ENCODE data around the gene CPEB3. TPM values are rescaled to one million over a fixed set of nuclear protein-coding genes. Genes with fewer than 3 reads are reported as not detected.
"Not testable (repeated sequence)": the region's sequence is repeated elsewhere in the genome, so short reads cannot be mapped to it uniquely, and the experiment has no call there.

CPEB3 gene
- polyA plus RNA-seq, 2 donors: 1.9 to 2.3 TPM

DNA sequence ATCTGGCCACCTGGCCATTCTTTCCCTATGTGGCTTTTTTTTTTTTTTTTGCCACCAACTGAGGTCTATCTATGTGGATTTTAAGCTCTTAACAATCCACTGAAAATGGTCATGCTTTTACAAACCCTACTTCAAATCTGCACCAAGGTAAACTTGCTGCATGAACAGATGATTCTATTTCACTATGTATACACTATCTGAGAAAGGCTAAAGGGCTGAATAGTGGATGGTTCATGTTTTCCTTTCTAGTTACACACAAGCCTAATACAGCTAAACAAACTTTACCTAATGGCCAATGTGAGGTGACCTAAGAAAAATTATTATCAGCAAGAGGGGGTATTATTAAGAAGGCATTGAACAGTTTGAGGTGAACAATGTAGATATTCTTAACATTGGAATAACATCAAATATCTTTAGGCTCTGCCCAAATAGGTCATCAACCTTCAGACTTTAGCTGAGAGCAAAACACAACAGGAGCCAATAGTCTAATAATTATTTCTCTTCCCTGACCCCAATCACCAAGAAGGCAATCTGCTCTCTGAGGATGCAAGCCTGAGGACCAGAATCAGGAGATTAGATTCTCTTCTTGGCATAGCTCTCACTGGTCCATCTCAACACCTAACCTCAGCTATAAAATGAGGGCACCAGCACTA lies 160.1 kb downstream of the CPEB3 start:
- Histone ChIP-seq H3K4me1 (ENCODE audit: control insufficient read depth in 2 of 2, insufficient read depth in 2 of 2, low read length in 1 of 2) (peaks cover 0 to 3% of the 10 kb centered on the region in 2 donors), H3K27me3 (ENCODE audit: control insufficient read depth in 1 of 2, insufficient read depth in 2 of 2, low read length in 2 of 2) (no peaks in the 10 kb centered on the region), H3K27ac (ENCODE audit: low read depth in 2 of 2, low read length in 1 of 2) (no peak overlapping the region), H3K9me3 (ENCODE audit: control insufficient read depth in 2 of 2, insufficient read depth in 1 of 2, low read depth in 1 of 2, low read length in 1 of 2) (no peaks in the 10 kb centered on the region), H3K36me3 (ENCODE audit: control insufficient read depth in 2 of 2, insufficient read depth in 2 of 2, low read length in 1 of 2) (no peaks in the 10 kb centered on the region), H3K4me3 (ENCODE audit: low read depth in 1 of 2, low read length in 2 of 2) (no peak overlapping the region)

DNA sequence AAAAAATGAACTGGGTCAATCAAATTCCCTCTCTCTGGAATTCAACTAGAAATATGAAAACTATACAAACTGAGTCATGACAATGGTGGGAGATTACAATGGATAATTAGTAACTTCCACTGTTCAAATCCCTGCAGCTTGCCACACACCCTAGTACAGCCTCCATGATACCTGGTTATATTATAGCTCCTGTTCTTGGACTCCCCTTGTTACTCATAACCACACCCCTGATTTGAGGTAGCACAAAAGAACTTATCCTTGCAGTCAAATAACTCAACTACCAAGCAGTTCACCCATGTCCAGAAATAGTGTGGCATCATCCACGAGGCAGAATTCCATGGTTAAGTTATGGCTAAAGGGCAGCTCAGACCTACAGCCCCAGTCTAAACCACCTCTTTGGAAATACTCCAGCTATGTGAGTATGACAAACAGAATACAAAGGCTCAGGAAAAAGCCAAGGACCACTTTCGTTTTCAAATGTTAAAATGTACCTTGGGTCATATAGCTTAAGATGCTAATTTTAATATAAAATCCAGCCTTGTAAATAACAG lies 164.7 kb downstream of the CPEB3 start:
- Histone ChIP-seq H3K27me3 (ENCODE audit: control insufficient read depth in 1 of 2, insufficient read depth in 2 of 2, low read length in 2 of 2) (no peaks in the 10 kb centered on the region), H3K27ac (ENCODE audit: low read depth in 2 of 2, low read length in 1 of 2) (peak overlapping the region; percentile 31 to 66), H3K36me3 (ENCODE audit: control insufficient read depth in 2 of 2, insufficient read depth in 2 of 2, low read length in 1 of 2) (no peaks in the 10 kb centered on the region), H3K4me1 (ENCODE audit: control insufficient read depth in 2 of 2, insufficient read depth in 2 of 2, low read length in 1 of 2) (peaks cover 5 to 18% of the 10 kb centered on the region in 2 donors), H3K4me3 (ENCODE audit: low read depth in 1 of 2, low read length in 2 of 2) (no peak overlapping the region), H3K9me3 (ENCODE audit: control insufficient read depth in 2 of 2, insufficient read depth in 1 of 2, low read depth in 1 of 2, low read length in 1 of 2) (no peaks in the 10 kb centered on the region)
- WGBS, 2 donors: 38 to 45% methylated on average over 2 of the region's 2 CpGs

DNA sequence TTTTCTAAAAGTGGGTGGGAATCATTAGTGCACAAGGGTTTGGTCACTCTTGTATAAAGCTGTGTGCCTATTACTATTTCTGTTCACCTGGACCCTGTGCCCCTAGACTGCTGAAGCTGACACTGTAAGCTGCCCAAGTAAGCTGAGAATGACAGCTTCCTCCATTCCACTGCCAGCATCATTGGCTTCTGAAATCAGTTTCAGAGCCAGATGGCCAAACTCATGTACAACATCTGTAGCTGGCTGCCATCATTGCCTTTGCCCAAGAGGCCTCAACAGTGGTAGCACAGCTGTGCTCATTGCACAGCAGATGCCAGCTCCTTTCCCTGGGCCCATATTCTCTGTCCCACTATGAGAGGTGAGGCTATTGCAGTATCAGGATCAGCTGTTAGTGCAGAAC lies 165.7 kb downstream of the CPEB3 start:
- no peaks in the 10 kb centered on the region for H3K36me3 ChIP-seq (ENCODE audit: control insufficient read depth in 2 of 2, insufficient read depth in 2 of 2, low read length in 1 of 2)
- H3K27me3 ChIP-seq (ENCODE audit: control insufficient read depth in 1 of 2, insufficient read depth in 2 of 2, low read length in 2 of 2): no peaks in the 10 kb centered on the region
- H3K4me1 ChIP-seq (ENCODE audit: control insufficient read depth in 2 of 2, insufficient read depth in 2 of 2, low read length in 1 of 2): peaks cover 5 to 15% of the 10 kb centered on the region in 2 donors
- H3K9me3 ChIP-seq (ENCODE audit: control insufficient read depth in 2 of 2, insufficient read depth in 1 of 2, low read depth in 1 of 2, low read length in 1 of 2): no peaks in the 10 kb centered on the region
- H3K4me3 ChIP-seq (ENCODE audit: low read depth in 1 of 2, low read length in 2 of 2): no peak overlapping the region
- H3K27ac ChIP-seq (ENCODE audit: low read depth in 2 of 2, low read length in 1 of 2): peak overlapping the region; percentile 50 to 85

DNA sequence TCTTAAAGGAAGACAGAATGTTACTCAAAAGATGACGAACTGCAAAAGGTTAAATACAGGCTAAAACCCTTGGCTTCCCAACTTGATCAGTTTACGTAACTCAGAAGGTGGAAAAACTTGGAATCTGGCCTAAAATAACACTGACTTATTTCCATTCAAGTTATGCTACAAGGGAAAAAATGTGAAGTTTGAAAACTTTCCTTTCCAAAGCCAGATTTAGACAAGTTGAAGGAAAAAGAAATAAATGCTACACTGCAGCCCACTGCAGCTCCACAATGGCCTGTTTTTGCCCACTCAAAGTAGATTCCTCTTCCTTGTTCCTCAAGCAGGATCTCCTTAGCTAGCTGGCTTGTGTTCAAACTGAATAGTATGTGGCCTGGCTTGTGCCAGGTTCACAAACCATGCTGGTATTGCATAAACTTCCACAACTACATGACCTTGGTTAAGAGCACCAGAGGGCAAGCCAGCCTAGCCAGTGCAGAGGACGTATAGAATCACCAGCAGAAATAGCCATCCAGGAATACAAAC lies 166.2 kb downstream of the CPEB3 start:
- WGBS, 2 donors: 22 to 31% methylated on average over 3 of the region's 3 CpGs
- H3K27ac ChIP-seq (ENCODE audit: low read depth in 2 of 2, low read length in 1 of 2): peak overlapping the region; percentile 50 to 85

DNA sequence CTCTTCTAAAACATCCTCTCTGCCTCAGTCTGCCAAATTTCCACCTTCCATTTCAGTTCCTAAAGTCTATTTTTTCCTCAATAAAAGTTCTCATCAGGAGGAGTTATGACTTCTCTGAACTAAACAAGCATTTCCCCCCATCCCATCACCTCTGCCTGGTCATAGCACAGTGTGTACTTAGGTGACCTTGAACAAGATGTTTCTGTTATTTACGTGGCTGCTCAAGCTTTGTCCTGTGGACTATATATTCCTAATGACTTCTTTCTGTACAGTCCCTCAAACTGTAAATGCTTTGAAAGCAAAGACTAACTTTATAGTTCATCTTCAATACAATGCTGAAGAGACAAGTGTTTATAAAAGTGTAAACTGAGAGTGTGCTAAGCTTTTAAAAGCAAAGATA lies 166.9 kb downstream of the CPEB3 start:
- Histone ChIP-seq H3K4me1 (ENCODE audit: control insufficient read depth in 2 of 2, insufficient read depth in 2 of 2, low read length in 1 of 2) (peaks cover 5 to 15% of the 10 kb centered on the region in 2 donors), H3K4me3 (ENCODE audit: low read depth in 1 of 2, low read length in 2 of 2) (no peak overlapping the region), H3K27ac (ENCODE audit: low read depth in 2 of 2, low read length in 1 of 2) (peak overlapping the region; percentile 60 to 78), H3K36me3 (ENCODE audit: control insufficient read depth in 2 of 2, insufficient read depth in 2 of 2, low read length in 1 of 2) (no peaks in the 10 kb centered on the region), H3K9me3 (ENCODE audit: control insufficient read depth in 2 of 2, insufficient read depth in 1 of 2, low read depth in 1 of 2, low read length in 1 of 2) (no peaks in the 10 kb centered on the region), H3K27me3 (ENCODE audit: control insufficient read depth in 1 of 2, insufficient read depth in 2 of 2, low read length in 2 of 2) (no peaks in the 10 kb centered on the region)
- WGBS, 2 donors: 26 to 31% methylated on average over 1 of the region's 1 CpG

More for the DNA sequence above, 166.2 kb downstream of the CPEB3 start:
- Histone ChIP-seq H3K36me3 (ENCODE audit: control insufficient read depth in 2 of 2, insufficient read depth in 2 of 2, low read length in 1 of 2) (no peaks in the 10 kb centered on the region), H3K27me3 (ENCODE audit: control insufficient read depth in 1 of 2, insufficient read depth in 2 of 2, low read length in 2 of 2) (no peaks in the 10 kb centered on the region), H3K9me3 (ENCODE audit: control insufficient read depth in 2 of 2, insufficient read depth in 1 of 2, low read depth in 1 of 2, low read length in 1 of 2) (no peaks in the 10 kb centered on the region), H3K4me3 (ENCODE audit: low read depth in 1 of 2, low read length in 2 of 2) (no peak overlapping the region), H3K4me1 (ENCODE audit: control insufficient read depth in 2 of 2, insufficient read depth in 2 of 2, low read length in 1 of 2) (peaks cover 5 to 15% of the 10 kb centered on the region in 2 donors)

DNA sequence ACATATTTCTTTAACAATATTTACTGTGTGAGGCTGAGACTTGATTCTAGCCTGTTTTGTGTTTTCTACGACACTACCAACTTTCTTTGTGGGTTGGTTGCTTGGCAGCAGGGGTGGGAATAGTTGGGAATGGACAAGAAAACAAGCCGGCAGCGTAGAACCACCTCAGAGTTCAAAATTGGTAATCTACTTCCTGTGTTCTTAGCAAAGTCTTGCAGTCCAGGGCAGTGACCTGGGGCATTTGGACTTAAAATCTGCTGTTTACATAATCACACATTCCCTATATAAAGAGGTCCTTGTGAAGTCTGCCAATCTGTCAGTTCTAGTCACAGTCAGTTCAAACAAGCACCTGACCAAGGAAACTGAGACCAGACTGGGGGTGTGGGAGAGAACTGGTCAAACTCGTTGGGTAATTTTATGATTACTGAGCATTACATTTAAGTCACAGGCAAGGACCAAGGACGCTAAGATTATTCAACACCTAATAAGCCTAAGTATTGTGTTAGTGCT lies 167.9 kb downstream of the CPEB3 start:
- Histone ChIP-seq H3K36me3 (ENCODE audit: control insufficient read depth in 2 of 2, insufficient read depth in 2 of 2, low read length in 1 of 2) (no peaks in the 10 kb centered on the region), H3K27ac (ENCODE audit: low read depth in 2 of 2, low read length in 1 of 2) (peak overlapping the region; percentile 68 to 83), H3K9me3 (ENCODE audit: control insufficient read depth in 2 of 2, insufficient read depth in 1 of 2, low read depth in 1 of 2, low read length in 1 of 2) (no peaks in the 10 kb centered on the region), H3K4me1 (ENCODE audit: control insufficient read depth in 2 of 2, insufficient read depth in 2 of 2, low read length in 1 of 2) (peaks cover 5 to 15% of the 10 kb centered on the region in 2 donors), H3K4me3 (ENCODE audit: low read depth in 1 of 2, low read length in 2 of 2) (no peak overlapping the region), H3K27me3 (ENCODE audit: control insufficient read depth in 1 of 2, insufficient read depth in 2 of 2, low read length in 2 of 2) (no peaks in the 10 kb centered on the region)
- 40 to 45% methylated on average over 5 of the region's 5 CpGs for WGBS, 2 donors

DNA sequence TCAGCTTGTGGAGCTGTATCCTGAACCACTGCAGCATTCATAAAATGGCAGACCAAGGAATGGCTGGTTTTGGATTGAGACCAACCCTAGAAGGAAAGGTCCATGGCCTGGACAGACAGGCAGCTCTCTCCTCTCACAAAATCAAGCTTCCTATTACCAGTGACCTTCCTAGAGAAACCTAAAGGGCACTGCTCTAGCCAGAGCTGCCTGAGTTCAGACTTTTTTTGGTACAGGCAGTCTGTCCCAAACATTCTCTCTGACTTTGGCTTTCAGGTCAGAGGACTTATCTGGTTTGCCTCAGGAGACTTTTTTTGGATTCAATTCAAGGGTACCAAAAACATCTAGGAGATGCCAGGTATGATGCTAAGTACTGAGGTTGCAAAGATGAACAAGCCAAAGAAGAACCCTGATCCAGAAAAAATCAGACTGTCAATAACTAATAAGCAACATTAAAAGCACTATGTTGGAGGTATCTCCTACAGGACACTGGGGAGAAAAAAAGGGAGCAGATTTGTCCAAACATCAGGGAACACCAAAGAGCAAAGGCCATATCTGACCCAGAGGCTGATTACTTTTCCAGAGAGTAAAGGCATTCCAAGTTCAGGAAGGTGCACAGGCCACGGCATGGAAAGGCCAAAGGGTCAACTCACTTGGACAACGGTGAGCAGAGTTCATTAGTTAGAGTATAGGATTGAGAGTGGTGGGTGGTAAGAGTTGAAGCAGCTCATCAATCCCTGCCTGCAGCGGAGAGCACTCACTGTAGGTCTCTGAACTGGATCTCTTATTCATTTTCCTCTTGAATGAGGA lies 169.0 kb downstream of the CPEB3 start:
- H3K4me1 ChIP-seq (ENCODE audit: control insufficient read depth in 2 of 2, insufficient read depth in 2 of 2, low read length in 1 of 2): peaks cover 5 to 15% of the 10 kb centered on the region in 2 donors

DNA sequence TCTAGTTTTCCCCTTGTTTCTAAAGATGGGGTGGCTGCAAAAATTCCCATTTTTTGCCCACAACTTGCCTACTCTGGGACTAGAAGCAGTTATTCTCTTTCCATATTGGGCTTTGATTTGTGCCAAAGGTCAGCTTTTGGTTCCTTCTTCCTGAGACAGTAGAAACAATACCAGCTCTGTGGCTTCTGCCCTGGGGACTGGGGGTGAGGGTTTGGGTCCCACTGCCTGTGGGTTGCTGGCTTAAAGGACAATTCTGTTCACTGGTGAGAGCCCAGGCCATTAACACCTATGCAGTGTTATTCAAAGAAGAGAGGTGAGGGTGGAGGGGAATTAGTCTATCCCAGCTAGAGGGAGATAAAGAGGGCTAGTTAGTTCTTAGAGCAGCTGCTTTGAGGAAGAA lies 171.5 kb downstream of the CPEB3 start:
- Histone ChIP-seq H3K4me3 (ENCODE audit: low read depth in 1 of 2, low read length in 2 of 2) (no peak overlapping the region), H3K9me3 (ENCODE audit: control insufficient read depth in 2 of 2, insufficient read depth in 1 of 2, low read depth in 1 of 2, low read length in 1 of 2) (no peaks in the 10 kb centered on the region), H3K36me3 (ENCODE audit: control insufficient read depth in 2 of 2, insufficient read depth in 2 of 2, low read length in 1 of 2) (no peaks in the 10 kb centered on the region), H3K27ac (ENCODE audit: low read depth in 2 of 2, low read length in 1 of 2) (no peak overlapping the region), H3K4me1 (ENCODE audit: control insufficient read depth in 2 of 2, insufficient read depth in 2 of 2, low read length in 1 of 2) (peaks cover 2 to 4% of the 10 kb centered on the region in 2 donors), H3K27me3 (ENCODE audit: control insufficient read depth in 1 of 2, insufficient read depth in 2 of 2, low read length in 2 of 2) (no peaks in the 10 kb centered on the region)

More for the DNA sequence above, 169.0 kb downstream of the CPEB3 start:
- WGBS, 2 donors: 58 to 61% methylated on average over 3 of the region's 3 CpGs
- H3K9me3 ChIP-seq (ENCODE audit: control insufficient read depth in 2 of 2, insufficient read depth in 1 of 2, low read depth in 1 of 2, low read length in 1 of 2): no peaks in the 10 kb centered on the region
- H3K36me3 ChIP-seq (ENCODE audit: control insufficient read depth in 2 of 2, insufficient read depth in 2 of 2, low read length in 1 of 2): no peaks in the 10 kb centered on the region
- H3K27ac ChIP-seq (ENCODE audit: low read depth in 2 of 2, low read length in 1 of 2): peak overlapping the region; percentile 3 to 48
- no peaks in the 10 kb centered on the region for H3K27me3 ChIP-seq (ENCODE audit: control insufficient read depth in 1 of 2, insufficient read depth in 2 of 2, low read length in 2 of 2)
- H3K4me3 ChIP-seq (ENCODE audit: low read depth in 1 of 2, low read length in 2 of 2): no peak overlapping the region

DNA sequence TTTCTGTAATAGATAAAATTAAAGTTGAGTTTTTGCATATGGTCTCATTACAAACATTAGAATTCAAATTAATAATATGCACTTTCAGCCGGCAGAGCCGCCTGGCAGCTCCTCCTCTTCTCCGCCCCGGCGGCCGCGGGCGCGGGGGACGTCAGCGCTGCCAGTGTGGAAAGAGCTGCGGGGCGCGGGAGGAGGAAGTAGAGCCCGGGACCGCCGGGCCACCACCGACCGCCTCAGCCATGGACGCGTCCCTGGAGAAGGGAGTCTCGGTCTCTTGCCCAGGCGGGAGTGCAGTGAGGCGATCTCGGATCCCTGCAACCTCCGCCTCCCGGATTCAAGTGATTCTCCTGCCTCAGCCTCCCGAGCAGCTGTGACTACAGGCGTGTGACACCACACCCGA lies 176.0 kb downstream of the CPEB3 start:
- 88 to 98% methylated on average over 27 to 30 of the region's 30 CpGs for WGBS, 2 donors
- not testable (repeated sequence) for H3K9me3 ChIP-seq (ENCODE audit: control insufficient read depth in 2 of 2, insufficient read depth in 1 of 2, low read depth in 1 of 2, low read length in 1 of 2); H3K27me3 ChIP-seq (ENCODE audit: control insufficient read depth in 1 of 2, insufficient read depth in 2 of 2, low read length in 2 of 2); H3K27ac ChIP-seq (ENCODE audit: low read depth in 2 of 2, low read length in 1 of 2); H3K4me1 ChIP-seq (ENCODE audit: control insufficient read depth in 2 of 2, insufficient read depth in 2 of 2, low read length in 1 of 2); H3K4me3 ChIP-seq (ENCODE audit: low read depth in 1 of 2, low read length in 2 of 2); H3K36me3 ChIP-seq (ENCODE audit: control insufficient read depth in 2 of 2, insufficient read depth in 2 of 2, low read length in 1 of 2)

Measured in esophagus (tissue), 2 donors.